CD4-positive, alpha-beta T cell treated with Interleukin-12 subunit alpha and Interleukin-12 subunit beta, for 1 hour (primary cell): ENCODE data around the gene VPS35.
A peak's percentile ranks its signal among the peaks of the same experiment; 100 is the strongest.
"Not testable (repeated sequence)": the region's sequence is repeated elsewhere in the genome, so short reads cannot be mapped to it uniquely, and the experiment has no call there.

Source experiments
- DNase-seq: peaks from one replicate; pipeline ENCODE4 v3.0.0-alpha.2; 2020

The VPS35 gene

GRCh38 chr16:46711106-46712058 is 22.4 kb upstream of the VPS35 start:
- no peak for DNase-seq

GRCh38 chr16:46709469-46710005 is 20.6 kb upstream of the VPS35 start:
- no peak for DNase-seq

GRCh38 chr16:46706642-46707041 is 17.7 kb upstream of the VPS35 start:
- no peak for DNase-seq

- no peak for DNase-seq
Observed at GRCh38 chr16:46702030-46702429, 13.1 kb upstream of the VPS35 start.

GRCh38 chr16:46701615-46702014 is 12.6 kb upstream of the VPS35 start:
- no peak for DNase-seq

GRCh38 chr16:46700048-46700447 is 11.1 kb upstream of the VPS35 start:
- no peak for DNase-seq

- DNase-seq: no peak
Observed at GRCh38 chr16:46696957-46697356, 8.0 kb upstream of the VPS35 start.

GRCh38 chr16:46695937-46696336 is 7.0 kb upstream of the VPS35 start:
- no peak for DNase-seq

- no peak for DNase-seq
Observed at GRCh38 chr16:46693598-46693997, 4.6 kb upstream of the VPS35 start.

- DNase-seq: no peak
Observed at GRCh38 chr16:46691726-46692125, 2.7 kb upstream of the VPS35 start.

GRCh38 chr16:46690281-46691178 is 1.6 kb upstream of the VPS35 start:
- DNase-seq: no peak

GRCh38 chr16:46689365-46690280 is 645 bp upstream of the VPS35 start, which contains the start of gene ORC6:
Gene ORC6, plus strand, starts transcription at chr16:46689659. Its CDS starts 47 bp downstream, at chr16:46689706.
- DNase-seq: peak; percentile 96

- no peak for DNase-seq
Observed at GRCh38 chr16:46688101-46688653, 801 bp downstream of the VPS35 start.

- DNase-seq: no peak
Observed at GRCh38 chr16:46687486-46687885, 1.5 kb downstream of the VPS35 start.

GRCh38 chr16:46686815-46687473 is 2.0 kb downstream of the VPS35 start:
- no peak for DNase-seq

- DNase-seq: not testable (repeated sequence)
Observed at GRCh38 chr16:46681867-46682266, 7.1 kb downstream of the VPS35 start.

- not testable (repeated sequence) for DNase-seq
Observed at GRCh38 chr16:46677943-46678342, 11.0 kb downstream of the VPS35 start.

GRCh38 chr16:46673320-46674013 is 15.5 kb downstream of the VPS35 start:
- DNase-seq: peak; percentile 62

GRCh38 chr16:46662123-46662522 is 26.9 kb downstream of the VPS35 start:
- DNase-seq: no peak

- DNase-seq: peak; percentile 29
Observed at GRCh38 chr16:46658925-46659324, 30.1 kb downstream of the VPS35 start.

- no peak for DNase-seq
Observed at GRCh38 chr16:46651305-46651704, 37.7 kb downstream of the VPS35 start.
